Measurements from ENCODE around the gene SYNGR3. TPM values are rescaled to one million over a fixed set of nuclear protein-coding genes. Genes with fewer than 3 reads are reported as not detected.

SYNGR3 gene
- total RNA-seq, 1 experiment from 2014 or later, result 11.9 TPM

GRCh38 chr16:1980770-1981087 lies 9.0 kb upstream of the SYNGR3 start:
- Histone ChIP-seq H2BK15ac (ENCODE audit: low read depth, low read length) (no peak overlapping the region), H3T11ph (ENCODE audit: low read length) (no peak overlapping the region), H3K18ac (ENCODE audit: insufficient read length, low read depth, low read length) (no peak overlapping the region), H3K9ac (ENCODE audit: extremely low read depth, insufficient read length, low read length) (no peak overlapping the region), H2AFZ (ENCODE audit: low read length) (no peak overlapping the region), H4K20me1 (ENCODE audit: control insufficient read depth, insufficient read depth, insufficient read length) (peaks cover 2% of the 10 kb centered on the region), H2BK20ac (ENCODE audit: low read depth, low read length, poor library complexity, severe bottlenecking) (no peak overlapping the region), H3K9me3 (ENCODE audit: control insufficient read depth, low read depth, low read length) (no peaks in the 10 kb centered on the region), H3K23me2 (ENCODE audit: insufficient read length, low read depth, low read length, poor library complexity, severe bottlenecking) (peaks cover 24% of the 10 kb centered on the region), H3K4me1 (ENCODE audit: insufficient read depth, low read length) (no peaks in the 10 kb centered on the region), H2BK120ac (ENCODE audit: low read depth, low read length, poor library complexity, severe bottlenecking) (no peak overlapping the region), H3K27me3 (ENCODE audit: insufficient read depth, low read length) (peaks cover 22% of the 10 kb centered on the region), H3K56ac (ENCODE audit: insufficient read length, low read depth, low read length) (no peak overlapping the region), H3K27ac (ENCODE audit: insufficient read length, low read depth, low read length) (no peak overlapping the region), H4K8ac (replicated peaks; ENCODE audit: insufficient read length, low read depth, low read length) (no peak overlapping the region), H3K4me2 (ENCODE audit: insufficient read depth, insufficient read length, low read length) (no peak overlapping the region), H2AK5ac (ENCODE audit: insufficient read length, low read length) (no peak overlapping the region), H3K79me1 (ENCODE audit: insufficient read depth, low read depth, low read length, poor library complexity, severe bottlenecking) (no peaks in the 10 kb centered on the region), H2BK5ac (ENCODE audit: insufficient read length, low read length) (no peak overlapping the region), H3K4ac (ENCODE audit: low read depth, low read length) (no peak overlapping the region), H3K79me2 (ENCODE audit: insufficient read depth, low read length) (no peaks in the 10 kb centered on the region; the same call in 1 of the 2 replicates), H4K91ac (ENCODE audit: insufficient read length, low read depth, low read length) (no peak overlapping the region), H2BK12ac (ENCODE audit: insufficient read length, low read depth, low read length) (no peak overlapping the region), H4K5ac (ENCODE audit: insufficient read length, low read depth, low read length) (no peak overlapping the region), H3K23ac (ENCODE audit: insufficient read length, low read depth, low read length) (no peak overlapping the region), H3K14ac (ENCODE audit: insufficient read depth, low read length) (no peak overlapping the region)
- WGBS (ENCODE audit: extremely low coverage, insufficient read length, low lambda C conversion rate), result no CpG with 5 or more reads among the region's 16 CpGs
- TF ChIP-seq CTCF (conservative IDR thresholded peaks at IDR 0.05), result no peak
- H3K27me3 Mint-ChIP-seq (ENCODE audit: low read depth), result peaks cover 40% of the 10 kb centered on the region
- H3K27ac Mint-ChIP-seq, result no peak overlapping the region
- H3K9me3 Mint-ChIP-seq, result no peaks in the 10 kb centered on the region
- H3K4me1 Mint-ChIP-seq, result peaks cover 19 to 26% of the 10 kb centered on the region in 2 experiments
- H3K4me3 Mint-ChIP-seq, result peak overlapping the region in 1 of 2 experiments; percentile 64; a peak in 1 of 5 replicates
- H3K36me3 Mint-ChIP-seq (ENCODE audit: insufficient read depth in 1 of 3, low read depth in 3 of 3), result peaks cover 5 to 19% (median 17%) of the 10 kb centered on the region in 3 experiments; a peak in 6 of 7 replicates
- DNase-seq, result no peak
